ENCODE results near the gene KRT78. TPM values are rescaled to one million over a fixed set of nuclear protein-coding genes. Genes with fewer than 3 reads are reported as not detected.

Gene KRT78
- total and polyA plus RNA-seq, 9 of the 15 experiments (the other 6 are each of a cell fraction or from before 2014, with no cell fraction given), result not detected

DNA sequence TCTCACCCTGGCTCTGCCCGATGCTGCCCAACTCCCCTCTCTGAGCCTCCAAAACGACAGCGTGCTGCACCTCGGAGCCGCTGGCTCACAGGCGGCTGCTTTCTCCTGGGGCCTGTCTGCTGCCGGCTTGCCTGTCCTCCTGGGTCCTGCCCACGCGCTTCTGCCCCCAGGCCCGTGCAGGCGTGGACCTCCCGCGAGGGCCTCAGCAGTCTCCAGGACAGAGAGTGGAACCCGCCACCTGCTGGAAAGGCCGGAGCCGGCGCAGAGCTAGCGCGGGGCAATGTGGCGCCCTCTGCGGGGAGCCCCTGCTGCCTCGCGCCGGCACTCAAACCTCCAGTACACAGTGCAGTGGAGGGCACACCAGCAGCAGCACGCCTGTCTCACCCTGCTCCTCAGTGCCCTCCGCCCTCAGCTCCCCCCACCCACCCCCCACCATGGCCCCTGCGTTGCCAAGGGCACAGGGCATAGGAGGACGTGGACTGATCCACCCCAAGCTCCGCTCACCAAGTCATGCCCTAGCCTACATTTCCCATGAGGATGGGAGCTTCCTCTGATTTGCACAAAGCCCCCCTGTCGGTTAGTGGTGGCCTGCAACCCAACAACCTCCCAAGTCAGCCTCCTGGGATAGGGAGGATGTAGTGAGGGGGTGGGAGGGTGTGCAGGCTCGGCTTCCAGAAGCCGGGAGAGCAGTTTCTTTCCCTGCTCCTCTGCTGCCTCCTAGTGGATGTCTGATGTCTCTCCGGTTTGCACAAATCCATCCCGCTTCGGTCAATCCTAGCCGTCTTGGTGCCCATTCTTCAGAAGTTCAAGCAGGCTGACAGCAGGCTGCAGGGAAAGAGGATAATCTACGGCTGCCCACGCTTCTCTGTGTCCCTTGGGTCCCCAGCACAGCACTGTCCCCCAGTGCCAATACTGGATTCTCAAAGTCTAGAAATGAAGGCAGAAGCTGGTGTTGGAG, 30.9 kb upstream of the KRT78 start (continued):
- no peak for TF ChIP-seq SNRNP70 (optimal IDR thresholded peaks at IDR 0.05; ENCODE audit: low read depth, low read length)
- TF ChIP-seq, protein P1, sequence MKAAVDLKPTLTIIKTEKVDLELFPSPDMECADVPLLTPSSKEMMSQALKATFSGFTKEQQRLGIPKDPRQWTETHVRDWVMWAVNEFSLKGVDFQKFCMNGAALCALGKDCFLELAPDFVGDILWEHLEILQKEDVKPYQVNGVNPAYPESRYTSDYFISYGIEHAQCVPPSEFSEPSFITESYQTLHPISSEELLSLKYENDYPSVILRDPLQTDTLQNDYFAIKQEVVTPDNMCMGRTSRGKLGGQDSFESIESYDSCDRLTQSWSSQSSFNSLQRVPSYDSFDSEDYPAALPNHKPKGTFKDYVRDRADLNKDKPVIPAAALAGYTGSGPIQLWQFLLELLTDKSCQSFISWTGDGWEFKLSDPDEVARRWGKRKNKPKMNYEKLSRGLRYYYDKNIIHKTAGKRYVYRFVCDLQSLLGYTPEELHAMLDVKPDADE (conservative IDR thresholded peaks at IDR 0.05; ENCODE audit: control insufficient read depth, low read depth, low read length), result peak; percentile 47
- no peak for TF ChIP-seq POLR2H (tag; IDR thresholded peaks at IDR 0.05; ENCODE audit: low read depth)
- no peak for TF ChIP-seq PHF21A (IDR thresholded peaks at IDR 0.05; ENCODE audit: borderline replicate concordance, low read depth)
- TF ChIP-seq SMAD2 (IDR thresholded peaks at IDR 0.05; ENCODE audit: low read depth, low read length), result no peak
- TF ChIP-seq NFYB (IDR thresholded peaks at IDR 0.05; ENCODE audit: extremely low read depth, insufficient read length), result no peak
- TF ChIP-seq POLR3A (IDR thresholded peaks at IDR 0.05; ENCODE audit: borderline replicate concordance, extremely low read depth, insufficient read depth, insufficient read length), result no peak
- TF ChIP-seq, protein P2, sequence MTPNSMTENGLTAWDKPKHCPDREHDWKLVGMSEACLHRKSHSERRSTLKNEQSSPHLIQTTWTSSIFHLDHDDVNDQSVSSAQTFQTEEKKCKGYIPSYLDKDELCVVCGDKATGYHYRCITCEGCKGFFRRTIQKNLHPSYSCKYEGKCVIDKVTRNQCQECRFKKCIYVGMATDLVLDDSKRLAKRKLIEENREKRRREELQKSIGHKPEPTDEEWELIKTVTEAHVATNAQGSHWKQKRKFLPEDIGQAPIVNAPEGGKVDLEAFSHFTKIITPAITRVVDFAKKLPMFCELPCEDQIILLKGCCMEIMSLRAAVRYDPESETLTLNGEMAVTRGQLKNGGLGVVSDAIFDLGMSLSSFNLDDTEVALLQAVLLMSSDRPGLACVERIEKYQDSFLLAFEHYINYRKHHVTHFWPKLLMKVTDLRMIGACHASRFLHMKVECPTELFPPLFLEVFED (CRISPR knock-in tag; conservative IDR thresholded peaks at IDR 0.05), result no peak
- TF ChIP-seq, protein P3, sequence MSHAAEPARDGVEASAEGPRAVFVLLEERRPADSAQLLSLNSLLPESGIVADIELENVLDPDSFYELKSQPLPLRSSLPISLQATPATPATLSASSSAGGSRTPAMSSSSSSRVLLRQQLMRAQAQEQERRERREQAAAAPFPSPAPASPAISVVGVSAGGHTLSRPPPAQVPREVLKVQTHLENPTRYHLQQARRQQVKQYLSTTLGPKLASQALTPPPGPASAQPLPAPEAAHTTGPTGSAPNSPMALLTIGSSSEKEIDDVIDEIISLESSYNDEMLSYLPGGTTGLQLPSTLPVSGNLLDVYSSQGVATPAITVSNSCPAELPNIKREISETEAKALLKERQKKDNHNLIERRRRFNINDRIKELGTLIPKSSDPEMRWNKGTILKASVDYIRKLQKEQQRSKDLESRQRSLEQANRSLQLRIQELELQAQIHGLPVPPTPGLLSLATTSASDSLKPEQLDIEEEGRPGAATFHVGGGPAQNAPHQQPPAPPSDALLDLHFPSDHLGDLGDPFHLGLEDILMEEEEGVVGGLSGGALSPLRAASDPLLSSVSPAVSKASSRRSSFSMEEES (CRISPR knock-in tag; IDR thresholded peaks at IDR 0.05), result no peak
- no peak for TF ChIP-seq CAMTA2 (CRISPR knock-in tag; conservative IDR thresholded peaks at IDR 0.05)
- no peak for TF ChIP-seq BCL6 (CRISPR knock-in tag; IDR thresholded peaks at IDR 0.05)
- no peak for TF ChIP-seq ZNF232 (CRISPR knock-in tag; IDR thresholded peaks at IDR 0.05)

Data from K562 (cell line).